ENCODE results near the gene SERTAD3.

SERTAD3 gene

DNA sequence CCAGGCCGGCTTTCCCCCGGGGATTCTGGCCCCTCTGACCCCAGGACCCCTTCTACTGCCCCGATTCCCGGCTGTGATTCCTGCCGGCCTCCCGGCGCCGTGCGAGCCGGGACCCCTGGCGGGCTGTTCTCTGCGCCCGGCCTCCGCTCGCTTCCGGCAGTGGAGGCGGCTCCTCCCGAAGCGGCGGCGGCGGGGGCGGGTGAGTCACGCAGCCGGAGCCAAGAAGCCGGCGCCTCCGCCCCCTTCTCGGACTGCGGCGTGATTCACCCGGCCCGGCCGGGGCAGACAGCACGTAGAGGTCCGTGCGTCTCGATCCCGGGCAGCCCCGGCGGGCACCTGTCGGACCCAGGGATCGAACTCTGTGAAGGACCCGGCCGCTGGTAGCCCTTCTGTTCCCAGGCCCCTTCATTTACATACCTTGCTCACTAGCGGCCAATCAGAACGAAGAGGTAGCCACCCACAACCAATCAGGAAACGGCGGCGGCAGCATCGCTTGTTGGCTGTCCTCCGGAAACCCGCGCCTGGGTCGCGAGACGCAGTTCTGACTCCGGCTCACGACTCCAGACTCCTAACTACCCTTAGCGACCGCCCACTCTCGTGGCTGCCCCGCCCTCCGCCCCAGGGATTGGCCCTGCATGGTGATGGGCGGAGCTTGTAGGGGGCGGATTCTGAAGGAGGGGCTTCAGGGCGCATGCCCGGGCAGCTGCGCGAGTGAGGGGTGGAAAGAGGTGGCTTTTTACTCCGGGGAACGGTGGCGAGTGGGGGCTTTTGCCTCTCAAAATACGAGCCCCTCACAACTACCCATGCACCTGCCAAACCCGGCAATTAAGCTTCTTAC, 18.5 kb downstream of the SERTAD3 start, which contains the start of gene SERTAD1:
SERTAD1 (minus strand) TSS at position 543 of the 838 bp plus-strand sequence. CDS start 2,446 bp downstream, outside the sequence.
- peak; percentile 100 for DNase-seq (ENCODE audit: low read depth in 2 of 2)

DNA sequence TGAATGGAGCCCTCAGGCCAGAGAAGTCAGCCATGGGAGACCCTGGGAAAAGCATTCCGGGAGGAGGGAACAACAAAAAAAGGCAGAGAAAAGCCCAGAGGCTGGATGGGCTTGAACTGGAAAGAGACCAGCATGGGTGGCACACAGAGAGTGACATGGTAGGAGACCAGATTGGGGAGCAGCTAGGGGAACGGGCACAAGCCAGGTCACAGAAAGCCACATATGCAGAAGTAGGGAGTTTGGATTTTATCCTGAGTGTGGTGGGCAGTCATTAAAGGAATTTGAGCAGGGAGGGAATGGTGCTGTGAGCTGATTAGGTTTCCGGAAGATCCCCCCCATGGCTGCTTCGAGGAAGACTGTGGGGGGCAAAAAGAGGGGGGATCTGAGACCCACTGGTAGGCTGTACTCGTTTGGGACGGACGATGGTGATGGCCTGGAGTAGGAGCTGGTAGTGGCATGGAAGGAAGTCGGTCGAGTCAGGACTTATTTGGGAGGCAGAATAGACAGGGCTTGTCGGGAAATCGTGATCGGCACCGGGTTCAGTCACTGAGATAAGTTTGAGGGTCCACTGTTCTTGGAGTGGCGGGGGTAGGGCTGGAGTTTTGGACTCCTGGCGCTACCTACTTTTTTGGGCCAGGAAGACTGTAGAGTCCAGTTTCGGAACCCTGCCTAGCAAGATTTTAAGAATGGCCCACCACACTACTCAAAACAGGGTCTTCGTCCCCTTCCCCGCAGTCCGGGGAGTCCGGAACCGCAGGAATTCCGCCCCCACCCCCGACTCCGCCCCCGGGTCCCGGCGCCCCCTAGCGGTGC, 19.3 kb downstream of the SERTAD3 start:
- no peak for DNase-seq (ENCODE audit: low read depth in 2 of 2)

DNA sequence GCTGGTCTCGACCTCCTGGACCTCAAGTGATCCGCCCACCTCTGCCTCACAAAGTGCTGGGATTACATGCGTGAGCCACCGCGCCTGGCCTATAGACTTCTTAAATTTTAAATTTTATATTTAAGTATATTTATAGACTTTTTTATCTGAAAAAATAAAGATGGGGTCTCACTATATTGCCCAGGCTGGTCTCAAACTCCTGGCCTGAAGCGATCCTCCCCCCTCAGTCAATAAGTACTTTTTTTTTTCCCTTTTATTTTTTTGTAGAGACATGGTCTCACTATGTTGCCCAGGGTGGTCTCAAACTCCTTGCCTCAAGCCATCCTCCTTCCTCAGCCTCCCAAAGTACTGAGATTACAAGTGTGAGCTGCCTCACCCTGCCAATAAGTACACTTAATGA, 20.2 kb downstream of the SERTAD3 start:
- no peak for DNase-seq (ENCODE audit: low read depth in 2 of 2)

DNA sequence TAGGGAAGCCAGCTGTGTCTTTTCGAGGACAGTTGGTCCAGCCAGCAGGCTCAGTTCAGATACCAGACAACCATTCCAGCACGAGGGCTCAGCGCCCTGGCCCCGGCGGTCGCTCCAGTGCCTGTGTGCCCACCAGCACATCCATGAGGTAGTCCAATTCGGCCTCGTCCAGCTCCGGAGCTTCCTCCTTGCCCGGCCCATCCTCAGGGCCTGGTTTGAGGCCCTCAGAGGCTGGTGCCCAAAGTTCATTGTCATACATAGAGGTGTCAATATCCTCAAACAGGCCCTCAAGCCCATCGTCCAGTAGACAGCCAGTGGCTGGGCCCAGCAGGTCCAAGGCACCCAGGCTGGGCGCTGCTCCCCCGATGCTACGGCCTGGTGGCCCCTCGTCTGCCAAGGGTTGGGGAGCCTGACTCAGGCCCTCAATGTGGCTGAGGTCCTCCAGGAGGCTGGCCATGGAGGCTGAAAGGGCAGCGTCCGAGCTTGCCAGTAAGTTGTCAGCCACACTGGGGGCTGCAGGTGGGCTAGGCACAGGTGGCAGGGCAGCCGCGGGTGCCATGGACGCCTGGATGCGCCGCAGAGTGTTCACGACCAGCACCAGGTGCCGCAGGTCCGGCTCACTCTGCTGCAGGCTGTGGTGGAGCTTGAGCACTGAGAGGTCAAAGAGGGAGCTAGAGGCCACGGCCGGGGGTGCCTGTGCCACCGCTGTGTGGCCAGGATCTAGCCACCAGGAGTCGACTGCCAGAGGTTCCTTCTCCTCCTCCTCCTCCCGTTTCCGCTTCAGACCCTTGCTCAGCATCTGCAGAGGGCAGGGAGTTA, 21.2 kb downstream of the SERTAD3 start:
- DNase-seq (ENCODE audit: low read depth in 2 of 2): no peak

DNA sequence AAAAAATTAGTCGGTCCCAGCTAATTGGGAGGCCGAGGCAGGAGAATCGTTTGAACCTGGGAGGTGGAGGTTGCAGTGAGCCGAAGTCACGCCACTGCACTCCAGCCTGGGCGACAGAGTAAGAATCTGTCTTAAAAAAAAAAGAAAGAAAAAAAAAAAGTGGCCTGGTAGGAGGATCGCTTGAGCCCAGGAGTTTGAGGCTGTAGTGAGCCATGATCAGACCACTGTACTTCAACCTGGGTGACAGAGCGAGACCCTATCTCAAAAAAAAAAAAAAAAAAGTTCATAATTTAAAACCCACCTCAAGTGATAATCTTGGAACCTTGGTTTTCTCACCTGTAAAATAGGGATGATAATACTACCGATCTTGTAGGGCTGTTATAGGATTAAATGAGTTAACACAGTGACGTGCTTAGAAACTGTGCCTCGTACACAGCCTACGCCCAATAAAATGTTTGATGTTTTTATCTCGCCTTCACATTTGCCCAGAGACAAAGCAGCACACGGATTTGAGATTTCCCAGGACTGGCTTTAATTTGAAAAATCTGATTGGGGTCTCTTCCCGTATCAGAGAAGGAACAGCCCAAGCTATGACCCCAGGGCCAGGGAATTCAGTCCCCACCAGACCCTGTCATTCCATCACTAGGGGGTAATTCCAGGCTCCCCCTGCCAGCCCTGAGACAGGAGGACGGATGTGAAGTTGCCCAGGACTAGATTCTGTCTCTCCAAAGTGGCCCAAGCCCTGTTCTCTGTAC, 22.0 kb downstream of the SERTAD3 start:
- DNase-seq (ENCODE audit: low read depth in 2 of 2): no peak

DNA sequence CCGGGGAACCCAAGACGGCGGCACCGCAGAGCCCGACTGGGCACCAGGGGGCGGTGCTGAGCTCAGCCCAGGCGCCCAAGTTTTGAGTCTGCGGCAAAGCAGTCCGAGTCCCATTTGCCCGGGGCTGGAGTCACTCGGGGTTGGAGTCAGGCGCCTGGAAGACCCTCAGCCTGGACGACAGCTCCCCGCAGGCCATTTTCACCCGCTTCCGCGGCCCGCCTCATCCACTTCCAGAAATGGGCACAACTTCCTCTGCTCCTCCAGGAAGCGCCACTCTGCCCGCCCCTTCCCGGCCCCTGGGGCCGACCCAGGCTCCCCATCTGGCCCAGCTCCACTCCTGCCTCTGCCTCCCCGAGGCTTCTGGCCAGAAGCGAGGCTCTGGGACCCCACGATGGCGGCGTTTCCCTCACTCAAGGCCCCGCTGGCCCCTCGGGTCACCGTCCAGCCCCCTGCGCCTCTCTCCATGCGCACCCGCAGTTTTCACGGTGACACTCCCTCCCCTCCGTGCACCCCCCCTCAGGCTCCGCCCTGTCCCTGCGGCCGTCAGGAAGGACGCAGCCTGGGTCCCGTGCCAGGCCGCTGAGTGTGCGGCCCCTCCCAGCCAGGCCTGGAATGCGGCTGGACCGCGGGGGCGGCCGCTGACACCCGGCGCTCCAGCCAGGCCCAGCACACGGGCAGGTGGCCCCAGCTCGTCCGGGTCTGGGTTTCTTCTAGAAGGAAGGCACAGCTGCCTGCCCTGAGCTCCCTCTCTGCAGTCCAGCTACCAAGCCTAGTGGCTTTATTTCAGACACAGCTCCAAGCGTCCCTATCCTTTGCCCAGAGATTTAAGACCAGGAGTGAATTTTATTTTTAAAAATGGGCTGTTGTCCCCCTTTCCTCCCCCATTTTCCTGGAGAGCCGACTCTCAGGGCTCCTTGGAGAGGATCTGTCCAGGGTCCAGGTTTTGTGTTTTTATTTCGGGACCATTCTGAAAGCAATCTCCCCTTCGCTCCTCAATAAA, 23.1 kb downstream of the SERTAD3 start:
- peak in 1 of 2 donors; percentile 61 for DNase-seq (ENCODE audit: low read depth in 2 of 2)

DNA sequence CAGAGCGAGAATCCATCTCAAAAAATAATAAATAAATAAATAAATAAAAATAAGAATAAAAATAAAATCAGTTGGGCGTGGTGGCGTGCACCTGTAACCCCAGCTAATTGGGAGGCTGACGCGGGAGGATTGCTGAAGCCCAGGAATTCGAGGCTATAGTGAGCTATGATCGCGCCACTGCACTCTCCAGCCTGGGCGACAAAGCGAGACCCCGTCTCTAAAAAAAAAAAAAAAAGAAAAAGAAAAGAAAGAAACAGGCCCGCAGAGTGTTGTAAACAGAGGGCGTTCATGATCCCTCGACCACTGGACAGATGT, 23.7 kb downstream of the SERTAD3 start:
- no peak for DNase-seq (ENCODE audit: low read depth in 2 of 2)

DNA sequence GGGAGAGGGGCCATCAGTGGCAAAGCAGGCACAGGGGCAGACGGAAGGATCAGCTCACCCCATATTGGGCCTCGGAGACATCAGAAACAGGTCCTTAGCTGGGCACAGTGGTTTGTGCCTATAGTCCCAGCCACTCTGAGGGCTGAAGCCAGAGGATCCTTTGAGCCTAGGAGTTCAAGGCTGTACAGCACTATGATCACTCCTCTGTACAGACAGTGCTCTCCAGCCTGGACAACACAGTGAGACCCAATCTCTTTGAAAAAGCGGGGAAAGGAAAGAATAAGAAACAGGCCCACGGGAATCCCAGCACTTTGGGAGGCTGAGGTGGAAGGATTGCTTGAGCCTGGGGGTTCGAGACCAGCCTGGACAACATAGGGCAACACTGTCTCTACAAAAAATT, 24.4 kb downstream of the SERTAD3 start:
- no peak for DNase-seq (ENCODE audit: low read depth in 2 of 2)

DNA sequence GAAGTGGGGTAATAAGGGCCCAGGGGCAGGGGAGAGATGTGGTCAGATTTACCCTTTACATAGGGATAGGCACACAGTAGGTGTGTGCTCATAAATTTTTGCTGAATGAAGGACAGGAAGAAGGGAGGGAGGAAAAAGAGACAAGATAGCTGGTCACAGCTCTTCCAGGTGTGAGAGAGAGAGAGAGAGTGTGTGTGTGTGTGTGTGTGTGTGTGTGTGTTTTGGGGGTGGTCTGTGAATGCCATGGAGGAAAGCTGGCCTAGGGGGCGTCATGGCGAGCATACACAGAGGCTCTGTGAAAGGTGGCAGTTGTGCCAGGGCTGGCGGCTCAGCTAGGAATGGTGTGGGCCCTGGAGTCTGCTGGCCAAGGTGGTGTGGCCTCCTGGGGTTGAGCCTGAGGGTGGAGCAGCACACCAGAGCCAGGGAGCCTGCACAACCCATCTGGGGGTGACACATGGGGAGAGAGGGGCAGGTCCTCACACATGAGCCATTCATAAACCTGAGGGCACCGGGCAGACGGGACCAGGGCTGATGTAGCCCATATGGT, 25.0 kb downstream of the SERTAD3 start:
- DNase-seq (ENCODE audit: low read depth in 2 of 2): no peak

DNA sequence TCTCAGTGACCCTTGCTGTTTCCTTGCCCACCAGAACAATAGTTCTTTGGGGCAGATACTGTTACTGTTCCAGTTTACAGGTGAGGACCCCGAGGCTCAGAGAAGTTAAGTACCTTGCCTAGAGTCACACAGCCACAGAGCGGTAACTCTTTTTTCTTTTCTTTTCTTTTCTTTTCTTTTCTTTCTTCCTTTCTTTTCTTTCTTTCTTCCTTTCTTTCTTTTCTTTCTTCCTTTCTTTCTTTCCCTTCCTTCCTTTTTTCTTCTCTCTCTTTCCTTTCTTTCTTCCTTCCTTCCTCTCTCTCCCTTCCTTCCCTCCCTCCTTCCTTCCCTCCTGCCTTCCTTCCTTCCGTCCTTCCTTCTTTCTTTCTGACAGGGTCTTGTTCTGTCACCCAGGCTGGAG, 26.1 kb downstream of the SERTAD3 start:
- no peak for DNase-seq (ENCODE audit: low read depth in 2 of 2)

DNA sequence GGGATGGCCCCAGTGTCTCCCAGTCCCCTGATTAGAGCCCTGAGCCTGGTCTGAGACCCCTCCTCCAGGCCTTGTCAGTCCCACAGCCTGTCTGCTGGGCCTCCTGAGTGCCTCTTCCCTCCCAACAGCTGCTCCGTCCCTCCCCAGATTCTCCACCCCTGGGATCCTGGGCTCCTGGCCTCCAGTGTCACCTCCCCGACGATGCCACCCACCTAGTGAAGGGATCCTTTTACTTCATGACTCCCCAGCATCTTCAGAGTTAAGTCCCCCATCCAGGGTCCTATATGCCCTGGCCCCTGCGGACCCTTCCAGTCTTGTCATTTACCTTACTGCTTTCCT, 26.5 kb downstream of the SERTAD3 start:
- DNase-seq (ENCODE audit: low read depth in 2 of 2): no peak

DNA sequence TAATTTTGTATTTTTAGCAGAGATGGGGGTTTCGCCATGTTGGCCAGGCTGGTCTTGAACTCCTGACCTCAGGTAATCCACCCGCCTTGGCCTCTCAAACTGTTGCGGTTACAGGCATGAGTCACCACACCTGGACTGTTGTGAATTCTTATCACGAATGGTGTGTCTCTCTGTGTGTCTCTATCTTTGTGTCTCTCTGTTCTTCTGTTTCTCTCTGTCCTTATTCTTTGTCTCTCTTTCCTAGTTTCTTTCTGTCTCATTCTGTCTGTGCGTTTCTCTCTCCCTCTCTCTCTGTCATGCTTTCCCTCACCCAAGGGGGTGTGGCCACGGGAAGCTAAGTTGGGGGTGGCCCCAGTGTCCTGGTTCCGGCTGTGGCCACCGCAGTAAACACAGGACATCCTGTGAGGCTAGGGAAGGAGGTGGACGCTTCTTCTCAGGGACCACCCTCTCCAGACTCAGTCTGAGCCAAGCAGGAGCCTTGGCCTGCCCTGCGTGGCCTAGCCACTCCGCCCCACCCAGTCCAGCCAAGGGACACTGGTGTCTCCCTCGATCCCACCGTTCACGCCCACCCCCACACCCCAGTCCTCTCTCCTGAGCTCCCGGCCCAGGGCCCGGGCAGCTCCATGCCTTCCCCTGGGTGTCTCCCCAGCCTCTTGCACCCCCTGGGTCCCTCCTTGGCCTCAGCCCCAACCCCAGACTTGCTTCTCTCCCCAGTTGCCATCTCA, 27.1 kb downstream of the SERTAD3 start:
- no peak for DNase-seq (ENCODE audit: low read depth in 2 of 2)

DNA sequence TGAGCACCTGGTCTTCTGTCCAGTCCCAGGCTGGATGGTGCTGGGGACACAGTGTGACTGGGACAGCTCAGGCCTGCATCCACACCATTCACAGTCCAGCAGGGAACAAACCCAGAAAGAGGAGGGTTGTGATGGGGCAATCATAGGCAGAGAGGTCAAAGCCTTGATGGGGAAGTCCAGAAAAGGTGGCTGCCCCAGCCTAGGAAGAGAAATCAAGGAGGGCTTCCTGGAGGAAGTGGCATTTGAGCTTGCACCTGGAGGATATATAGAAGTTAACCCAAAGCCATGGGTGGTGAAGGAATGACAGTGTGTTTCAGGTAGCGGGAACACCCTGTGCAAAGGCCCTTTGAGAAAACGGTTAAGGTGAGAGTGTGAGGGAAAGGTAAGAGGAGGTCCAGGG, 28.4 kb downstream of the SERTAD3 start:
- no peak for DNase-seq (ENCODE audit: low read depth in 2 of 2)

DNA sequence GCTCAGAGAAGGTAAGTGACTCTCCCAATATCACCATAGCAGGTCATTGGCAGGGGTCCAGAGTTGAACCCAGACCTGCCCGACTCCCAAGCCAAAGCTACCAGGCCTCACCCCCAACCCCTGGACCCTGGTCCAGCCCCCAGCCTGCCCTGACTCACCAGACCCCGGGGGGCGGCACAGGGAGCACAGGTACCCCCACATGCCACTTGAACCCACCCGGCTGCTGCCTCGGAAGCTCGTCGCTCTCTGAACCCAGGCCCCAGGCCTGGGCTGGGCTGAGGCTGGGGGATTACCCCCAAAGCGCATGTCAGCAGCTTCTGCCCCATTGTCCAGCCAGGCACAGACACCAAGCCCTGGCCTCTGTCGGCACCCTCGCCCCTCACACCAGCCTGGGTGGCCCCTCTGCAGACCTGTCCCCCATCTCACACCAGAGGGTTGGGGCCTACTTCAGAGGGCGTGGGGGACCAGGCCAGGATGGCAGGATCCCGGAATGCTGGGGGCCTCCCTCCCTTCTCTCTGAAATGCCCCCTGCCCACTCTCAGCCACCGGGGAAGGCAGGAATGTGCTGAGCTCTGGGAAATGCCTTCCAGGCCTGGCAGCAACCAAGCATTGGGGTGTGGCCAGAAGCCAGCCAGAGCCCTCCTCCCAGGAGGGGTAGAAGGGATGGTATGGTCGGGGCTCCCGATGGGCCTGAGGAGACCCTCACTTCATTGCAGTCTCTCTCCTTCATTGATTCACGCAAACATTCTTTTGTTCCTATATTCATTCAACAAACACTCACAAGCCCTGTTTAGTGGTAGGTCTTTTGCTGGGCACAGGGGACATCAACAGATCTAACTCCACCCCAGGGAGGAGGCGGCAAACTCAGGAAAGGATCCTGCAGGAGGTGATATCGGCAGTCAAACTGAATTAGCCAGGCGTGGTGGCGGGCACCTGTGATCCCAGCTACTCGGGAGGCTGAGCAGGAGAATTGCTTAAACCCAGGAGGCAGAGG, 29.3 kb downstream of the SERTAD3 start:
- no peak for DNase-seq (ENCODE audit: low read depth in 2 of 2)

DNA sequence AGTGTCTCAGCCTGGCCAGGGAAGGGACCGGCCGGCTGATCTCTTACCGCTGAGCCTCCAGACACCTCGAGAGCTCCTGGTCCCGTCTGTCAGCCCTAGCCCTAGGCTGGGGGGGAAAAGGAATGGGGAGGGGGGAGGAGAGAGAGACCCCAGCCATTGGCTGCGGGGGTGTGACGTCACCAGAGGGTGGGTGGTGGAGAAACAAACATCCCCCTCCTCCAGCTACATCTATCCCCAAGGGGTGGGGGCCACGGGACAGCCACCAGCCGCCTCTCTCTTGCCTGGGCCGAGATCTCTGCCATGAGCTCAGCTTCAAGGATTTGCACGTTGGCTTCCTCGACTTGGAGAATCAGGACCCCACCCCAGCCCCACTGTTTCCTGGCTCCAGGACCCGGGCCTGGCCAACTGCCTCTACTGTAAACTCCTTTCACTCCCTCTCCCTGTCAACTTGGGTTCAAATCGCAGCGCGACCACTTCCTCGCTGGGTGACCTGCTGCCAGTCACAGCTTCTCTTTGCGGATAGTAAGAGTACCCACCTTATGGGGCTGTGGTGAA, 30.8 kb downstream of the SERTAD3 start, which contains the start of gene PRX:
PRX (minus strand) TSS at position 88 of the 555 bp plus-strand sequence. CDS start 5,446 bp downstream, outside the sequence.
- no peak for DNase-seq (ENCODE audit: low read depth in 2 of 2)

DNA sequence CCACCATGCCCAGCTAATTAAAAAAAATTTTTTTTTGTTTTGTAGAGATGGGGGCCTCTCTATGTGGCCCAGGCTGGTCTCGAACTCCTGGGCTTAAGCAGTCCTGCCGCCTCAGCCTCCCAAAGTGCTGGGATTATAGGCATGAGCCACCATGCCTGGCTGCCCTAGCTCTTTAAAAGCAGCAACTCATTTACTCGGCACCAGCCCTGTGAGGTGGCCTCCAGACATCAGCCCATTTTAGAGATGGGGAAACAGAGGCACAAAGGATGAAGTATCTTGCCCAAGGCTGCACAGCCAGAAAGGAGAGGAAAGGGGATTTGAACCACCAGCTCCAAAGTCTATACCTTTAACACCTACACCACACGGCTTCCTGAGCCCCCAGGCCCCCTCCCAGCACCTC, 31.3 kb downstream of the SERTAD3 start:
- no peak for DNase-seq (ENCODE audit: low read depth in 2 of 2)

DNA sequence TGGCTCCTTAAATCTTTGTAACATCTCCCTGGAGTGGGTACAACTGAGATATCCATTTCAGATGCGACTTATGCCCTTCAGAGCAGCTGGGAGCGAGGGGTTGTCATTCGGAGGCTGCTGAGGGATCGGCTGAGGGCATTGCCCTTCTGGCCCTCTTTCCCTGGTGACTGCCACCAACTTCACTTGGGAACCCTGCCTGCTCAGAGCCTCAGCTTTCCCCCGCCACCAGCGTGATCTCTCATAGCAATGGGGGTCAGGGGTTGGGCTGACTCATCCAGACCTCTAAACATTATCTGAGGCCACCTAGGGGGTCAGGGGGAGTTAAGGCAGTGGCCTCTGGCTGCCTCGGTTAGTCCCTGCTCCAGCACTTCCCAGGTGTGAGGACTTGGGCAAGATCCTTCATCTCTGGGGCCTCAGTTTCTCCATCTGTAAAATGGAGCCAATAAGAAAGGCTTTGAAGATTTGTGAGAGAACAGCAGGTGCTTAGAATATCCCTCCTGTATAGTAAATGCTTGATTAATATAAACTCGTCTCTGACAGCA, 32.1 kb downstream of the SERTAD3 start:
- no peak for DNase-seq (ENCODE audit: low read depth in 2 of 2)

Data from stimulated activated CD8-positive, alpha-beta memory T cell treated with anti-CD3 and anti-CD28 coated beads, Interleukin-7, amount 100 ng/mL, for 4 hours (primary cell).